ENCODE measurements around the gene ATL3. TPM values are rescaled to one million over a fixed set of nuclear protein-coding genes. Genes with fewer than 3 reads are reported as not detected.
"Not testable (repeated sequence)": the region's sequence is repeated elsewhere in the genome, so short reads cannot be mapped to it uniquely, and the experiment has no call there.

ATL3 gene
- total RNA-seq, 1 experiment from 2014 or later = 79.0 TPM

- POLR2A ChIA-PET = no interaction called here
- no peak for DNase-seq (ENCODE audit: low read depth, low spot score)
Observed at GRCh38 chr11:63603180-63603518, 68.0 kb downstream of the ATL3 start.

GRCh38 chr11:63602290-63603179 is 68.6 kb downstream of the ATL3 start:
- CTCF ChIA-PET; intact Hi-C loops (cut with micrococcal nuclease; ENCODE audit: unreplicated experiment); H3K9me3 ChIP-seq (ENCODE audit: control insufficient read depth, insufficient read depth, low read depth, low read length); in situ Hi-C loops (cut with HindIII; ENCODE audit: low pct_unique_long_range_greater_than_20kb, low sequenced_read_pairs); DNase-seq (ENCODE audit: low read depth, low spot score); H3K27ac ChIP-seq (ENCODE audit: low read length); ATAC-seq; H3K4me1 ChIP-seq (ENCODE audit: control insufficient read depth, insufficient read depth, low read length); BruUV-seq (replicated peaks); H3K27me3 ChIP-seq (ENCODE audit: control insufficient read depth, insufficient read depth, low read length); H3K36me3 ChIP-seq (ENCODE audit: control insufficient read depth, insufficient read depth, low read length); H3K4me3 ChIP-seq (ENCODE audit: low read depth in 2 of 2, low read length in 2 of 2): not testable (repeated sequence)
- POLR2A ChIA-PET = interaction anchor here (0.6 kb wide), 1 partner anchor 12 kb away, joined by 3 read pairs; no protein-coding TSS in a partner anchor

More at GRCh38 chr11:63603180-63603518, 68.0 kb downstream of the ATL3 start:
- H3K27me3 ChIP-seq (ENCODE audit: control insufficient read depth, insufficient read depth, low read length) = no peaks in the 10 kb centered on the region
- no peaks in the 10 kb centered on the region for H3K9me3 ChIP-seq (ENCODE audit: control insufficient read depth, insufficient read depth, low read depth, low read length)
- CTCF ChIA-PET = no interaction called here
- no TSS peak for BruUV-seq (replicated peaks)
- no peak for ATAC-seq
- TF ChIP-seq POLR2AphosphoS5 (IDR thresholded peaks at IDR 0.05; ENCODE audit: low read depth, low read length) (no peak), CTCF (IDR thresholded peaks at IDR 0.05) (no peak), SIN3A (IDR thresholded peaks at IDR 0.05; ENCODE audit: borderline replicate concordance, insufficient read depth, low read depth, low read length) (no peak), REST (IDR thresholded peaks at IDR 0.05; ENCODE audit: insufficient read depth in 1 of 2, low read depth in 2 of 2, low read length in 1 of 2) (no peak), TCF7L2 (IDR thresholded peaks at IDR 0.05; ENCODE audit: low read depth, low read length) (no peak)
- intact Hi-C loops (cut with micrococcal nuclease; ENCODE audit: unreplicated experiment) = no loop called here
- no peaks in the 10 kb centered on the region for H3K36me3 ChIP-seq (ENCODE audit: control insufficient read depth, insufficient read depth, low read length)
- H3K4me3 ChIP-seq (ENCODE audit: low read depth in 2 of 2, low read length in 2 of 2) = no peak overlapping the region
- in situ Hi-C loops (cut with HindIII; ENCODE audit: low pct_unique_long_range_greater_than_20kb, low sequenced_read_pairs) = no loop called here
- no peak overlapping the region for H3K27ac ChIP-seq (ENCODE audit: low read length)
- no peaks in the 10 kb centered on the region for H3K4me1 ChIP-seq (ENCODE audit: control insufficient read depth, insufficient read depth, low read length)
